HG02870 (cell line): ENCODE measurements around the gene AMFR.
A peak's percentile ranks its signal among the peaks of the same experiment; 100 is the strongest.

Experiments
- ATAC-seq: cut with Tn5 transposase; IDR thresholded peaks from one replicate; pipeline ENCODE4 v1.9.1; 2021; ENCODE audit warnings: mild to moderate bottlenecking, moderate library complexity; ENCODE audit not compliant: unreplicated experiment

AMFR gene

GRCh38 chr16:56363781-56364565 lies 61.4 kb downstream of the AMFR start:
- no peak for ATAC-seq

DNA sequence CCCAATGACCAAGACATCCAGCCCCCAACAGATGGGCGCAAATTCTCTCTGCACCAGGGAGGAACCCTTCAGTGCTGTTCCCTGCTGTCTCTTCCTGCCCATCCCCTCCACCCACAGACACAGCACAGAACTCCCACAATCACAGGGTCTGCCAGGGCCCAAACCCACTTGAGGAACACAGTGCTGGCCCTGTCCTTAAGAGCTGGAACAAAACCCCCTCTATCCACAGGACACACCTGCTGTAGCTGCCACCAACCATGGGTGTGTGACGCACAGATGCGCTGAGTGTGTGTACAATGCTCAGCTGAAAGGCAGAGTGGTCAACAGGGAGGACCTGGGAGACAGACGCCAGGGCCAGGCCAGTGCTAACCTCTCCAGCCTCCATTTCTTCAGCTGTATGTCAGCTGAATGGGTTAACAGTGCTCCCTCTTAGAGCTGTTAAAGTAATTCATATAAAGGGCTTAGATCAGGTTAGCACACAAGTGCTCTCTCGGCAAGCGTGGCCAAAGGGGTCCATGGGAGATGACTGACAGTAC lies 62.1 kb downstream of the AMFR start:
- no peak for ATAC-seq

DNA sequence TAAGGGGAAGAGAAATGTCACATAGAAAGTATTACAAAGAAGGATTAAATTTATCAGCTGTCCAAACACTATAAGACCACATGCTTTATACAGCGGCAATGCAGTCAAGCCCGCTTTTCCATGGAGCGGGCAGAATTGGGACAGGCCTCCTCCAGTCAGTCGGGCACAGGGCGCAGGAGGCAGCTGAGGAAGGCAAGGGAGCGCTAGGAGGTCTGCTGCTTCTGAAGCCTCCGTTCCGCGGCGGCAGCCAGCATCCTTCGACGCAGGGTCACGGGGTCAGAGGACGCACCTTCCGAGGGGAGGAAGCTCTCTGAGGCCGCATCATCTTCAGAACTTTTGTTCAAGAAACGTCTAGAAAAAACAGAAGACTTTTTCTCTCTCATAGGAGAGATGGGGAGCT lies 62.6 kb downstream of the AMFR start:
- no peak for ATAC-seq

DNA sequence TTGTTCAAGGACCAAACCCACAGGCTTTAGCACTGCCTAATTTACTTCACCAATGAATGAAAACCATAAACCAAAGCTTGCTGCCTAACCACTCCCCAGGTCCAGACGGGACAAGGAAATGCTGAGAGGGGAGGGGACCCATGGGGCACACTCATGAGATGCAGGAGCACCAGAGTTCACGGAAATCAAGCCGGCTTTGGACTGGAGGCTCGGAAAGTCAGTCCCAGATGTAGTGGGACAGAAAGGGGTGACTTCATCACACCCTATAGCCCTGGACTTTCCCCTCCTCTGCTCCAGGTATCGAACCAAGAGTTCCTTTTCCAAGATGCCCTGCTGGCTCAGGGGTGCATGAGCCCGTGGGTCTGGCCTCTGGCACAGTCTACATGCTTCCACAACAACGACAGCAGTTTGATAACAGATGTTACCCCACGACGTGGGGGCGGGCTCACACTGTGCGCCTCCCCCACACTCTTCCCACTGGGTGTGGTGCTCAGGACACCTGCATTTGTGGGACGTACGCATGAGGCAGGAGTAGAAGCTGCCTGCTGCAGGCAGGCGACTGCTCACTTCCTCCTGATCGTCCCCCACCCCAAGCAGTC lies 63.2 kb downstream of the AMFR start:
- ATAC-seq: no peak

GRCh38 chr16:56360117-56361008 lies 65.0 kb downstream of the AMFR start:
- ATAC-seq: no peak

GRCh38 chr16:56357765-56358322 lies 67.5 kb downstream of the AMFR start:
- ATAC-seq: no peak

GRCh38 chr16:56357241-56357764 lies 68.0 kb downstream of the AMFR start:
- ATAC-seq: no peak

DNA sequence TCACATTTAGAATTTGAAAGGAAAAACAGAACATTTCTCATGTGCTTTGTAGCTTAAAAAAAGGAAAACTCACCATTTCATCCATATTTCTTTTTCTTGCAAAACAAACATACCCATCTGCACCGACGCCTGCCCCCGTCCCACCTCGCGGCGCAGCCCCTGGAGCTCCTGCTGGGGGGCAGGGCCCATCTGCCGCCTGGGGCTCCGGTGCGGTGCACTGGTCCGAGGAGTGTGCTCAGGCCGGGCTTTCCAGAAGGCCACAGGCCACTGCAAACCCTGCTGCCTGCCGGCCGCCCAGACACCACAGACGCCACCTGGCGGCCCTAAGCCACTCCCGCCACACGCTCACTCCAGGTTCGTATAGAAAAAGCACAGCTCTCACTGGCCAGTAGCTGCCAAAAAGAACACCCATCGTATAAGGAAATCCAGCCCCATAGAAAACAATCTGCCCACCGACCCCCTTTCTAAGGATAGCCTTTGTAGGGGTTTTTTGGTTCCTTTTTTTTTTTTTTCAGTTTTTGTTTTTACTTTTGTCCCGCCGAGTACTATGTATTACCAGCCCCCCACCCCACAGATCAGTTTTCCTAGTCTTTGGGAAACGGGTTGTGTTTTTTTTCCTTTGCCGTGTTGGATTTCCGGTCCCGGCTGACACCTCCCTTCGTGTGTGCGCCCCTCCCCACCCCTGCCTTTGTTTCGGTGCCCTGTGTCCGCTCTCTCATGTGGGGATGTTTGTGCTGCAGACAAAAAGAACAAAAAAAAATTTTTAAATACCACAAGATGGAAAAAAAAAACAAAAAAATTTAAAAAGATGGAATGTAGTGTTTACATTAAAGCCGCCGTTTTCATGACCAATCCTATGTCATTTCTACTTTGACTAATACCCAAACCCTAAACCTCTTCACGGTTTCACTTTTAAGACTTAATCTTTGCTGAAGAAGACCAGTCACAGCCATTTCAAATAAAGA lies 68.8 kb downstream of the AMFR start:
- ATAC-seq: peak; percentile 77

DNA sequence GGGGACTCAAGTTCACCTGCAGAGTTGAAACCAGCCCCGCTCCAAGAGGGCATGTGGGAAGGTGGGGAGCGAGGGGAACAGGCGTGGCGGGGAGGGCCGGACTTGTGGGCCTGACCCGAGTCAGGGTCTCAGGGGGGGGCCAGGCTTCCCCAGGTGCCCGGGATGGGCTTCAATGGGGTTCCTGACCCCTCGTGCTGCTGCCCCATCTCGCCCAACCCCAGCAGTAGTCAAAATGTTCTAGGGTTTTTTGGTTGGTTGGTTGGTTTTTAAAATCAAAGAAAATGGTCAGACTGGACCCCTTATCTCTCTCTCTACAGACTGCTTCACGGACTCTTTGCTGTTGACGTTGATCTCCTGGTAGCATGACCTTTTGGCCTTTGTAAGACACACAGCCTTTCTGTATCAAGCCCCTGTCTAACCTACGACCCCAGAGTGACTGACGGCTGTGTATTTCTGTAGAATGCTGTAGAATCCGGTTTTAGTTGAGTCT lies 69.5 kb downstream of the AMFR start:
- ATAC-seq: no peak

GRCh38 chr16:56355221-56355620 lies 70.1 kb downstream of the AMFR start:
- ATAC-seq: no peak

DNA sequence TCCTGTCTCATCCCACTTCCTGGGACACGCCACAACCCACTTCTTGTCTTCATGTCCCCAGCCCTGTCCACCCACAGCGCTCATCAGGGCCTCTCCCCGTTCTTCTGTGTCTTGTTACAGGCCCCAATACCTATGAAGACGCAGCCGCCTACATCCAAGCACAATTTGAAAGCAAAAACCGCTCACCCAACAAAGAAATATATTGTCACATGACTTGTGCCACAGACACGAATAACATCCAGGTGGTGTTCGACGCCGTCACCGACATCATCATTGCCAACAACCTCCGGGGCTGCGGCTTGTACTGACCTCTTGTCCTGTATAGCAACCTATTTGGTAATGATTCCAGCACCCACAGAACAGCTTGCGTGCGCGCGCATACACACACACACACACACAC lies 70.6 kb downstream of the AMFR start:
- ATAC-seq: no peak

GRCh38 chr16:56354016-56354415 lies 71.3 kb downstream of the AMFR start:
- no peak for ATAC-seq

DNA sequence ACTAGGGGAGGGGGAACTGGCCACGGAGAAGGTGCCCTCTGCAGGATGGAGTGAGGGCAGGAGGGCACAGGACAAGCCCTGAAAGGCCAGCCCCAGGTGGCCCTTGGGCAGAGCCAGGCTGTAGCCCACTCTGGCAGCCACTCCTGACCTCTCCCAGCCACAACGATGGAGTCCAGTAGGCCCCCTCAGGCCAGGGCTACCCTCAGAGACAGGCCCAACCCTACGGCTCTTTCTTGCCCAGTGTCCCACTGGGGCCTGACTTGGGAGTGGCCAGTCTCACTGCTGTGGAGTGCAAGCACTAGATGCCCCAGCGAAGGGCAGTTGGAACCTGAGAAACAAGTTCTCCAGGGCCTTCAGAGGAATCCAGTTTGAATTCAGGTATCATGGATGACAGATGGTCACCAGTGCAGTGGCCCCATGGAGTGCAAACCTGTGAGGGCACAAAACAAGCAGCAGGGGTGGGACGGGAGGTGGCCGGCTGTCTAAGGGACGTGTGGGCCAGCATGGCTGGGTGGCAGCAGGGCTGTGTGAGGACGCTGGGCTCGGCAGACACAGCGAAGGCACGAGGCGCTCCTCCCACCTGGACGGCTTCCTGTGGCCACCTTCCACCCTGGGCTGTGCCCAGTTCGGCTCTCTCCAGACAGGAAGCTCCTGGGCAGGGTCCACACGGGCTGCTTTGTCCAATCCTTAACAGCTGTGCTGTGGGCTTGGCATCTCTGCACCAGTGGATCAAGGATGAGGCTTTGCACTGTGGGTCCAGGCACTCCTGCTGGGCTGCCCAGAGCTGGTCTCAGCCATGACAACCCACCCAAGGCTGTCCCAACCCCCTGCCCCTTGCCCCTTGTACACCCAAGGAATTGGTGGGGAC lies 72.1 kb downstream of the AMFR start:
- ATAC-seq: no peak

DNA sequence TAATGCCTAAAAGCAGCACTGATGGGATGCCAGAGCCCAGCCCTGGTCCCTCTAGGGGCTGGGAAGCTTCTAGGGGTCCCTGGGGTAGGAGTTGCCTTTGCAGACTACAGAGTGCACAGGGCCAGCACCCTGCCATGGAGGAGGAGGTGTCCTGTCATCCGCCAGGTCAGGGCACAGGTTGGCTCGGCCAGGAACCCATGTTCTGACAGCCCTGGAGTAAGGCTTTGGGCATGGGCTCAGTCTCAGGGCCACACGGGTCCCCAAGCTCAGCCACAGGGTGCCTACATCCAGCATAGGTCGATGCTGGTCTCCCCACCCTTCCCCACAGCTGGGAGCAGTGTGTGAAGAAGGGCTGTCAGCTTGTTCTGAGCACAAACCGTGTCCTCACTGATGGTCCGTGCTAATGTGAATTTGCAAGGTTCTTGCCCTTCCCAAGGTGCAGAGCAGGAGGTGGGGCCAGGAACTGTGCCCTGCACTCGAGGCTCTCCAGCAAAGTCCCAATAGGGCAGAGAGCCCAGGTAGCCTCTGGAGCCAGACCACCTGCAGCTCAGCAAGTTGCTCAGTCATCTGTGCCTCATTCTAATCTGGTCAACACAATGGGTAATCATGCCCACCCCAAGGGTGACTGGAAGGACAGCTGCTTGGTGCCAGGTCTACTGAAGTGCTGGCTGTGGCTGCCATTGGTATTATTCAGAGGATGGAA lies 72.8 kb downstream of the AMFR start:
- no peak for ATAC-seq

GRCh38 chr16:56351481-56351880 lies 73.9 kb downstream of the AMFR start:
- no peak for ATAC-seq

DNA sequence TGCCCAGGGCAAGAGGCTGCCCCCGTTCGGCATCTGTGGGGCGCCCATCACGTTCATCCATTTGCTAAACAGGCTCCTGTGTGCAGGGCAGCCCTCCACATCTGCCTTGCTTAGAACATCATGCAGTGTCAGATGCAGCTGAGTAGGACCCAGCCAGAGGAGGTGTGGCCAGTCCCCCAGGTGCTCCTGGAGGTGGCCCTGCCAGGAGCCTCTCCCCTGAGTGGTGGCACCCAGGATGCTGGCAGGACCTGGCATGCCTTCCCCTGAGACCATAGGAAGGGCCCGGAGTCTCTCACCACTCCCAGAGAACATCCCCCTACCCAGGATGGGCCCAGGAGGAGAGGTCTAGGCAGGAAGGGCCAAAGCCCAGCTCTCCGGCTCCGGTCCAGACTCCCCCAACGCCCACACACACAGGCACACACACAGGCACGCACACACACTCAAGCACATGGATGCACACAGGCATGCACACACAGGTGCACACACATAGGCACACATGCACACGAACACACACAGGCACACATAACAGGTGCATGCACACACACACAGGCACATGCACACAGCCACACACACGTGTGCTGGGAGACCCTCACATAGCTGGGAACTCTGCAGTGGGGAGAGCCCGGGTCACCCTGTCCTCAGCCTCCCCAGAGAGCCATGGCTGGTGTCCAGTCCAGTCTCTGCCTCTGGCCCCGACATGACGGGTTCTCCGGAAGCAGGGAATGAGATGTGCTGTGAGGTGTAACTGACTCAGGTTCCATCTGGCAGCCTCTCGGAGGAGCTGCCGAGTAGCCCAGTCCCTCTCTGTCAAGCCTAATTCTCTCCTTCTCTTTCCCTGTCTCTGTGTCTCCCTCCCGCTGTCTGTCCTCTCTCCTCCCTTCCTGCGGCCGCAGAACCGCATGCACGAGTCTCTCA lies 74.6 kb downstream of the AMFR start:
- ATAC-seq: no peak

DNA sequence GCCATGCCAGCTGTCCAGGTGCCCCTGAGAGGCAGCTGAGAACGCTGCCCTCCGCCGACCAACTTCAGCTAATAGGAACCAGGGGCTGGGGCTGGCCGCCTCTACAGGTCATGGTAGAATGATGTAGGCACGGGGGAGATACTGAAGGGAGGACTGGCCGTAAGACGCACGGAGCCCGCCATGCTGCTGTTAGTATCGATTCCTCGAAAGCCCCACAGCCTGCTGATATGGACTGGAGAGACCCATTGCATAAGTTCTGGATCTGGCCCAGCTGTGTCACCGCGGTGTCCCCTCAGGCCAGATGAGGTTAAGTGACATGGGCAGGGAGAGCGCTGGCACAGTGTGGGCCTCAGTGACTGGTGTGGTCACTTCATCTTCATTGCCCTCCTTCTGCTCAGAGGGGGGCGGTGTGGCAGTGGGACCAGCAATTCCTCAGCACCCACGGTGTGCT lies 75.6 kb downstream of the AMFR start:
- ATAC-seq: no peak
